Stomach (tissue), 9 donors: Measurements from ENCODE around the gene SLC25A45. TPM values are rescaled to one million over a fixed set of nuclear protein-coding genes. Genes with fewer than 3 reads are reported as not detected.
A peak's percentile ranks its signal among the peaks of the same experiment; 100 is the strongest.

Experiments
- DNase-seq, 2 donors: peaks; one replicate each; pipeline versions ENCODE4 v3.0.0 to v3.0.0-alpha.2; 2013 to 2019
- H3K27ac ChIP-seq, 5 donors: fragments of 200-600 bp in 4 of 5; sonication (generic) in 4 of 5; one replicate each; pipeline ENCODE4 v1.5.1; 2013 to 2019; ENCODE audit warnings: mild to moderate bottlenecking in 1 of 5, moderate library complexity in 1 of 5
- H3K27me3 ChIP-seq, 3 donors: fragments of 200-600 bp; sonication (generic); one replicate each; pipeline ENCODE4 v1.5.1; 2017 to 2019; ENCODE audit warnings: mixed run types in 1 of 3
- H3K36me3 ChIP-seq, 4 donors: fragments of 200-600 bp; sonication (generic); 1 replicate in 3 of 4; 2 replicates in 1 of 4; pipeline ENCODE4 v1.5.1; 2016 to 2019
- H3K4me1 ChIP-seq, 4 donors: fragments of 200-600 bp; sonication (generic); one replicate each; pipeline ENCODE4 v1.5.1; 2016 to 2019
- H3K4me3 ChIP-seq, 4 donors: fragments of 200-600 bp; sonication (generic) in 3 of 4; one replicate each; pipeline ENCODE4 v1.5.1; 2016 to 2019; ENCODE audit warnings: mild to moderate bottlenecking in 1 of 4
- H3K9me3 ChIP-seq, 4 donors: fragments of 200-600 bp; sonication (generic); one replicate each; pipeline ENCODE4 v1.5.1; 2016 to 2019
- EP300 ChIP-seq: sonication (generic); formaldehyde crosslinking; IDR thresholded peaks from one replicate; pipeline ENCODE4 v1.6.1; 2017; ENCODE audit warnings: antibody characterized with exemption
- POLR2A ChIP-seq, 4 donors: fragments of 450-650 bp; IDR thresholded peaks; one replicate each; pipeline ENCODE4 v1.6.1; 2016; ENCODE audit warnings: antibody characterized with exemption in 4 of 4, control low read depth in 2 of 4, mild to moderate bottlenecking in 1 of 4, moderate library complexity in 1 of 4
- POLR2AphosphoS5 ChIP-seq, 3 donors: sonication (generic); formaldehyde crosslinking; IDR thresholded peaks; one replicate each; pipeline ENCODE4 v1.6.1; 2016; ENCODE audit warnings: antibody characterized with exemption in 3 of 3
- WGBS, 5 donors: extraction: QIAGEN DNeasy Blood & Tissue Kit in 3 of 5; methylation state at CpG; one replicate each; pipeline versions ENCODE4 v1.1.5 to v1.1.7; 2013 to 2018; 5-methylcytosine and 5-hydroxymethylcytosine counted together
- intact Hi-C: fragments of 100-400 bp; cut with DNase I; formaldehyde crosslinking; loops from one replicate; pipeline ENCODE4 v1.15.1; 2023; ENCODE audit warnings: low total_unique reads
- polyA plus RNA-seq, 3 donors: library from polyadenylated mRNA; stranded (reverse); fragments of 200-250 nt; gene quantifications; one replicate each; pipeline ENCODE4 v1.2.3, GENCODE V29; 2013
- total RNA-seq, 5 donors: library from RNA; depleted of rRNA; stranded (reverse); fragments of >200 nt; gene quantifications; one replicate each; pipeline versions ENCODE4 v1.1.0 to v1.2.3, GENCODE V29; 2014 to 2016
- TF ChIP-seq, protein P1 (sequence below), 7 experiments: fragments of 450-650 bp in 4 of 7; fragments of 200-600 bp in 3 of 7; sonication (generic) in 3 of 7; IDR thresholded peaks; one replicate each; pipeline ENCODE4 v1.5.1; 2016 to 2019; ENCODE audit warnings: antibody characterized with exemption in 7 of 7, control low read depth in 2 of 7, mild to moderate bottlenecking in 1 of 7
- donor health status: healthy with polysubstance abuse.
- donor health status: Bipolar disorder and iron deficiency.
- donor health status: healthy.

The SLC25A45 gene
- total and polyA plus RNA-seq, 8 donors, result 1.2 to 101 (median 2.7) TPM

DNA sequence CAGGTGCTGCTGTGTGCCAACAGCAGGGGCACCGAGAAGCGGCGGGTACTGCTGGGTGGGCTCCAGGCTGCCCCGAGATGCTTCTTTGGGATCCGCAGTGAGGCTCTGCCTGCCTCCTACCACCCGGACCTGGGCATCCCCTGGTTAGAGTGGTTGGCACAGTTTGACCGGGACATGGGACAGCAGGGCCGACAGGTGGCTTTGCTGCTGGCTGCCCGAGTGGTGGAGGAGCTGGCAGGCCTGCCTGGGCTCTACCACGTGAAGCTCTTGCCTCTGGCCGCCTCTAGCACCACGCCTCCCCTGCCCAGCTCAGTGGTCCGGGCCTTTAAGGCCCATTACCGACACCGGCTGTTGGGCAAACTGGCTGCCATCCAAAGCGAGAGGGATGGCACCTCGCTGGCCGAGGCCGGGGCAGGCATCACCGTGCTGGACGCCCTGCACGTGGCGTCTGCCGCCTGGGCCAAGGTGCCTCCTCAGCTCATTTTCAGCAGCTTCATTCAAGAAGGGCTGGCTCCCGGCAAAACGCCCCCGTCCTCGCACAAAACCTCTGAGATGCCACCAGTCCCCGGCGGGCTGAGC is 26.0 kb downstream of the SLC25A45 start:
- no peak for DNase-seq
- Histone ChIP-seq H3K27ac (no peak overlapping the region), H3K9me3 (no peaks in the 10 kb centered on the region), H3K4me1 (peaks cover 19 to 27% (median 25%) of the 10 kb centered on the region in 4 donors), H3K4me3 (no peak overlapping the region), H3K36me3 (peaks cover 12 to 13% (median 13%) of the 10 kb centered on the region in 4 donors), H3K27me3 (peaks cover 0 to 13% (median 0%) of the 10 kb centered on the region in 3 donors)
- WGBS, 5 donors, result 86 to 93% (median 89%) methylated on average over 16 to 30 of the region's 30 CpGs
- no peak for TF ChIP-seq EP300
- TF ChIP-seq, protein P1, sequence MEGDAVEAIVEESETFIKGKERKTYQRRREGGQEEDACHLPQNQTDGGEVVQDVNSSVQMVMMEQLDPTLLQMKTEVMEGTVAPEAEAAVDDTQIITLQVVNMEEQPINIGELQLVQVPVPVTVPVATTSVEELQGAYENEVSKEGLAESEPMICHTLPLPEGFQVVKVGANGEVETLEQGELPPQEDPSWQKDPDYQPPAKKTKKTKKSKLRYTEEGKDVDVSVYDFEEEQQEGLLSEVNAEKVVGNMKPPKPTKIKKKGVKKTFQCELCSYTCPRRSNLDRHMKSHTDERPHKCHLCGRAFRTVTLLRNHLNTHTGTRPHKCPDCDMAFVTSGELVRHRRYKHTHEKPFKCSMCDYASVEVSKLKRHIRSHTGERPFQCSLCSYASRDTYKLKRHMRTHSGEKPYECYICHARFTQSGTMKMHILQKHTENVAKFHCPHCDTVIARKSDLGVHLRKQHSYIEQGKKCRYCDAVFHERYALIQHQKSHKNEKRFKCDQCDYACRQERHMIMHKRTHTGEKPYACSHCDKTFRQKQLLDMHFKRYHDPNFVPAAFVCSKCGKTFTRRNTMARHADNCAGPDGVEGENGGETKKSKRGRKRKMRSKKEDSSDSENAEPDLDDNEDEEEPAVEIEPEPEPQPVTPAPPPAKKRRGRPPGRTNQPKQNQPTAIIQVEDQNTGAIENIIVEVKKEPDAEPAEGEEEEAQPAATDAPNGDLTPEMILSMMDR (IDR thresholded peaks at IDR 0.05), result no peak
- TF ChIP-seq POLR2A (IDR thresholded peaks at IDR 0.05), result no peak
- no peak for TF ChIP-seq POLR2AphosphoS5 (IDR thresholded peaks at IDR 0.05)
- intact Hi-C loops, result no loop called here

DNA sequence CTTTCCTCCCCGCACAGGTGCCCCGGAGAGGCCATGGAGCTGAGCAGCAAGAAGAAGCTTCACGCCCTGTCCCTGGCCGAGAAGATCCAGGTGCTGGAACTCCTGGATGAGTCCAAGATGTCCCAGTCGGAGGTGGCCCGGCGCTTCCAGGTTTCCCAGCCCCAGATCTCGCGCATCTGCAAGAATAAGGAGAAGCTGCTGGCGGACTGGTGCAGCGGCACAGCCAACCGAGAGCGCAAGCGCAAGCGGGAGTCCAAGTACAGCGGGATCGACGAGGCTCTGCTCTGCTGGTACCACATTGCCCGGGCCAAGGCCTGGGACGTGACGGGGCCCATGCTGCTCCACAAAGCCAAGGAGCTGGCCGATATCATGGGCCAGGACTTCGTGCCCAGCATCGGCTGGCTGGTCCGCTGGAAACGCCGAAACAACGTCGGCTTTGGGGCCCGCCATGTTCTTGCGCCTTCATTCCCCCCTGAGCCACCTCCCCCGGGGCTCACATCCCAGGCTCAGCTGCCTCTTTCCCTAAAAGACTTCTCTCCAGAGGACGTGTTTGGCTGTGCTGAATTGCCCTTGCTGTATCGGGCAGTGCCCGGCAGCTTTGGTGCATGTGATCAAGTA is 26.6 kb downstream of the SLC25A45 start:
- peaks cover 0 to 13% (median 0%) of the 10 kb centered on the region in 3 donors for H3K27me3 ChIP-seq
- peak overlapping the region; percentile 74 to 82 (median 78) for H3K4me3 ChIP-seq
- peaks cover 19 to 27% (median 25%) of the 10 kb centered on the region in 4 donors for H3K4me1 ChIP-seq
- intact Hi-C loops, result no loop called here
- peak overlapping the region in 1 of 5 donors; percentile 34 for H3K27ac ChIP-seq
- TF ChIP-seq EP300 (no peak), POLR2AphosphoS5 (IDR thresholded peaks at IDR 0.05) (no peak), POLR2A (IDR thresholded peaks at IDR 0.05) (no peak)
- TF ChIP-seq, protein P1 (IDR thresholded peaks at IDR 0.05), result no peak
- DNase-seq, result peak in 1 of 2 donors; percentile 72
- 37 to 48% (median 37%) methylated on average over 28 to 35 of the region's 35 CpGs for WGBS, 5 donors
- peaks cover 18 to 19% (median 19%) of the 10 kb centered on the region in 4 donors for H3K36me3 ChIP-seq
- H3K9me3 ChIP-seq, result no peaks in the 10 kb centered on the region

DNA sequence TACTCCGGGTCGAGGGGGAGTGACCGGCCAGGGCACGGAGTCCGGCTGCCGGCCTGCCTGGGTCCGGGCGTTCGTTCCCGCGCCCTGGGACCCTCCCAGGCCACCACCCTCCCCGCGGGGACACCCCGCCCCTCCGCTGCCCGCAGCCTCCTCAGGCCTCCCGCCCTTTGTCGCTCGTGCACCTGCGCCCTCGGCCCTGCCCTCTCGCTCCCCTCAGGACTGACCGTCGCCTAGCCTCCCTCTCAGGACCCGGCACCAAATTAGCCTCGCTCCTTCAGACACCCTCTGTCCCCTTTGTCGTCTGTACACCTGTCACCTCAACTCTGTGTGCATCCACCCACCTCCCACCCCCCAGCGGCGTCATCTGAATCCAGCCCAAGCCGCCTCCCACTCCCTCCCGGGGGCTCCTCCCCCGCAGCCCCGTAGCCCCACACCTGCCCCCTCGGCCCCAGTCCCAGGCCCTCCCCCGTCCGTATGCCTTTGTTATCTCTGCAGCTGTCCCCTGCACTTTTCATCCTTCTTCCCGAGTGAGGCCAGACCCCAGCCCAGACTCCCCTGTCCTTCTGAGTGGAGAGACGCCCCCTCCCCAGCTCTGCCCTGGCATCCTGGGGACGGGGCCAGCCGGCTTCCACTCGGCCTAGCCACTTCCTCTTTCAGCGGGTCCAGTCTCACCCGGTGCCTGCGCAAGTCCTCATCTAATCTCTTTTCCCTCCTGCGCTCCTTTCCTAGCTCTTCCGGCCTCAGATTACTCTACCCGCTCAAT is 27.3 kb downstream of the SLC25A45 start:
- peak overlapping the region; percentile 63 to 77 (median 73) for H3K27ac ChIP-seq
- H3K9me3 ChIP-seq, result no peaks in the 10 kb centered on the region
- H3K4me3 ChIP-seq, result peak overlapping the region; percentile 74 to 82 (median 78)
- 1 to 2% (median 2%) methylated on average over 28 to 46 of the region's 47 CpGs for WGBS, 5 donors
- DNase-seq, result peak in 1 of 2 donors; percentile 70
- intact Hi-C loops, result no loop called here
- TF ChIP-seq POLR2AphosphoS5 (IDR thresholded peaks at IDR 0.05) (no peak), POLR2A (IDR thresholded peaks at IDR 0.05) (no peak), EP300 (no peak)
- TF ChIP-seq, protein P1 (IDR thresholded peaks at IDR 0.05), result no peak
- H3K4me1 ChIP-seq, result peaks cover 19 to 27% (median 25%) of the 10 kb centered on the region in 4 donors
- H3K36me3 ChIP-seq, result peaks cover 23 to 26% (median 26%) of the 10 kb centered on the region in 4 donors
- H3K27me3 ChIP-seq, result peaks cover 0 to 13% (median 0%) of the 10 kb centered on the region in 3 donors
